Stimulated activated CD4-positive, alpha-beta T cell treated with anti-CD3 and anti-CD28 coated beads, Interleukin-4, amount 100 ng/mL, for 48 hours (primary cell): Measurements from ENCODE around the gene RNF227.
"Not testable (repeated sequence)": the region's sequence is repeated elsewhere in the genome, so short reads cannot be mapped to it uniquely, and the experiment has no call there.

Experiments
- DNase-seq, 2 donors: peaks; one replicate each; pipeline ENCODE4 v3.0.0-alpha.2; 2020; ENCODE audit warnings: low read depth in 2 of 2

The RNF227 gene

DNA sequence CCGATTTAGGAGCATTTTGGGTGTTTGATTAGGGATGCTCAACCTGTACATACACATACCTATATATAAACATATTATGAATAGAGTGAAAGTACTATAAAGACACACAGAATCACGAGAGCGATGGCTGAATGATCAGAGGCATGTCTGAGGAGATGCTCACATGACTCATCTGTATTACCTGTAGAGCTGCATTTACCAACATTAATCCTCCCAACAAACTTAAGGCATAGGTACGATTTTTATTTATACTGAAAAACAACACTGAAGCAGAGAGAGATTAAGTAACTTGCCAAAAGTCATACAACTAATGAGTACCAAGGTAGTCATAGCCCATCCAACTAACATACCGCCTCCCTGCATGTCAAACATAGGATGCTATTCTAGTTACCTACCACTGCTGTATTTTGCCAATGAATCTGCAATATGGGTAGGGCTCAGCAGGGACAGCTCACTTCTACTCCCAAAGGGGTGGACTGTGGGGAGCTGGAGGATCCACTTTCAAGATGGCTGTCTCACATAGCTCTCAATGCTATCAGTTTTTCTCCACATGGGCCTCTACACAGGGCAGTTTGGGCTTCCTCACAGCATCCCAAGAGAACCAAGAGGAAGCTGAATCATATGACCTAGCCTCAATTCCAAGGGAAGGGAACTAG, 51.0 kb downstream of the RNF227 start:
- DNase-seq = no peak

DNA sequence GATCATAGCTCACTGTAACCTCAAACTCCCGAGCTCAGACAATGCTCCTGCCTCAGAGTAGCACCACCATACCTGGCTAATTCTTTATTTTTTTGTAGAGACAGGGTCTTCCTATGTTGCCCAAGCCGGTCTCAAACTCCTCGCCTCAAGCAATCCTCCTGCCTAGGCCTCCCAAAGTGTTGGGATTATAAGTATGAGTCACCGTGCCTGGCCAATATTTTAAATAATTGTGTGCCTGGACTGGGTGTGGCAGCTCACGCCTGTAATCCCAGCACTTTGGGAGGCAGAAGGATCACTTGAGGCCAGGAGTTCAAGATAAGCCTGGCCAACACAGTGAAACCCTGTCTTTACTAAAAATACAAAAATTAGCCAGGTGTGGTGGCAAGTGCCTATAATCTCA, 51.7 kb downstream of the RNF227 start:
- DNase-seq = not testable (repeated sequence)
